Choroid plexus epithelial cell (primary cell): Measurements from ENCODE around the gene BBIP1.

ENCODE experiments used
- DNase-seq: peaks from one replicate; pipeline ENCODE4 v3.0.0-alpha.2; 2010; ENCODE audit warnings: low read depth
- H3K4me3 ChIP-seq: 2 replicates; pipeline ENCODE4 v1.5.1; 2011; ENCODE audit warnings: low read depth, mild to moderate bottlenecking, control low read depth, low read length, moderate library complexity
- CTCF ChIP-seq: conservative IDR thresholded peaks from 2 replicates; pipeline ENCODE4 v1.5.1; 2011; ENCODE audit warnings: low read depth, mild to moderate bottlenecking, control low read depth, inconsistent platforms, low read length, moderate library complexity

The BBIP1 gene

GRCh38 chr10:110863361-110863760 is 55.6 kb downstream of the BBIP1 start:
- no peak for TF ChIP-seq CTCF
- H3K4me3 ChIP-seq = no peak overlapping the region
- DNase-seq = no peak

GRCh38 chr10:110862961-110863360 is 56.0 kb downstream of the BBIP1 start:
- no peak for DNase-seq
- H3K4me3 ChIP-seq = no peak overlapping the region
- TF ChIP-seq CTCF = no peak

- no peak overlapping the region for H3K4me3 ChIP-seq
- peak; percentile 17 for DNase-seq
Observed at GRCh38 chr10:110861930-110862649, 56.9 kb downstream of the BBIP1 start.

GRCh38 chr10:110861476-110861875 is 57.5 kb downstream of the BBIP1 start:
- no peak for TF ChIP-seq CTCF
- DNase-seq = no peak
- H3K4me3 ChIP-seq = no peak overlapping the region

More at GRCh38 chr10:110861930-110862649, 56.9 kb downstream of the BBIP1 start:
- TF ChIP-seq CTCF = no peak

- TF ChIP-seq CTCF = no peak
Observed at GRCh38 chr10:110860576-110861241, 58.3 kb downstream of the BBIP1 start.

GRCh38 chr10:110859973-110860376 is 59.0 kb downstream of the BBIP1 start:
- TF ChIP-seq CTCF = no peak
- H3K4me3 ChIP-seq = no peak overlapping the region
- DNase-seq = peak; percentile 93

More at GRCh38 chr10:110860576-110861241, 58.3 kb downstream of the BBIP1 start:
- no peak overlapping the region for H3K4me3 ChIP-seq
- DNase-seq = no peak
